PFSK-1 (cell line): ENCODE results near the gene AMELY. TPM values are rescaled to one million over a fixed set of nuclear protein-coding genes. Genes with fewer than 3 reads are reported as not detected.

Experiments used
- FOXP2 ChIP-seq: optimal IDR thresholded peaks from 2 replicates; pipeline ENCODE3; 2011; ENCODE audit warnings: borderline replicate concordance, control low read depth, inconsistent platforms; ENCODE audit not compliant: insufficient read depth; ENCODE audit errors: extremely low read length, extremely low read depth
- POLR2AphosphoS5 ChIP-seq: IDR thresholded peaks from 2 replicates; pipeline ENCODE4 v1.6.1; 2012; ENCODE audit warnings: low read depth, mild to moderate bottlenecking, control low read depth, low read length, moderate library complexity
- REST ChIP-seq, 2 experiments: IDR thresholded peaks; 2 replicates each; pipeline versions ENCODE4 v1.6.1 to v1.8.0; 2011 to 2012; ENCODE audit warnings: low read depth in 2 of 2, low read length in 2 of 2, control low read depth in 1 of 2, inconsistent platforms in 1 of 2, mild to moderate bottlenecking in 1 of 2, moderate library complexity in 1 of 2; ENCODE audit not compliant: insufficient read depth in 1 of 2
- SIN3A ChIP-seq: IDR thresholded peaks from 2 replicates; pipeline ENCODE4 v1.6.1; 2012; ENCODE audit warnings: mild to moderate bottlenecking, low read length, moderate library complexity, borderline replicate concordance; ENCODE audit not compliant: insufficient read depth
- TAF1 ChIP-seq: IDR thresholded peaks from 2 replicates; pipeline ENCODE4 v1.6.1; 2012; ENCODE audit warnings: low read length, control low read depth, borderline replicate concordance; ENCODE audit not compliant: insufficient read depth
- polyA plus RNA-seq: library from polyadenylated mRNA; unstranded; fragments of >200 nt; gene quantifications from one replicate; pipeline ENCODE4 v1.2.1, GENCODE V29; 2012; ENCODE audit warnings: low read depth, missing spikeins; ENCODE audit not compliant: insufficient read length

Gene AMELY
- not detected for polyA plus RNA-seq

- TF ChIP-seq FOXP2 (no peak), REST (IDR thresholded peaks at IDR 0.05; ENCODE audit: insufficient read depth in 1 of 2, low read depth in 2 of 2, low read length in 2 of 2) (no peak), SIN3A (no peak)
Measured at GRCh38 chrY:6911253-6911881, at the start of gene AMELY. Gene AMELY (minus strand): TSS chrY:6911752. CDS start chrY:6872608, 39,144 bp downstream.

GRCh38 chrY:6949947-6950346 lies 38.4 kb upstream of the AMELY start:
- TF ChIP-seq POLR2AphosphoS5 (no peak), SIN3A (no peak)

GRCh38 chrY:6948378-6948777 lies 36.8 kb upstream of the AMELY start:
- TF ChIP-seq REST (IDR thresholded peaks at IDR 0.05; ENCODE audit: insufficient read depth in 1 of 2, low read depth in 2 of 2, low read length in 2 of 2) (no peak), FOXP2 (no peak), TAF1 (no peak), SIN3A (no peak), POLR2AphosphoS5 (no peak)

GRCh38 chrY:6947695-6948094 lies 36.1 kb upstream of the AMELY start:
- TF ChIP-seq SIN3A: no peak
- no peak for TF ChIP-seq REST (IDR thresholded peaks at IDR 0.05; ENCODE audit: insufficient read depth in 1 of 2, low read depth in 2 of 2, low read length in 2 of 2)
- no peak for TF ChIP-seq POLR2AphosphoS5
- no peak for TF ChIP-seq TAF1
- no peak for TF ChIP-seq FOXP2

GRCh38 chrY:6935497-6935896 lies 23.9 kb upstream of the AMELY start:
- TF ChIP-seq POLR2AphosphoS5 (no peak), TAF1 (no peak), FOXP2 (no peak), REST (IDR thresholded peaks at IDR 0.05; ENCODE audit: insufficient read depth in 1 of 2, low read depth in 2 of 2, low read length in 2 of 2) (no peak), SIN3A (no peak)
